ENCODE data around the gene ANKRD53.

DNA sequence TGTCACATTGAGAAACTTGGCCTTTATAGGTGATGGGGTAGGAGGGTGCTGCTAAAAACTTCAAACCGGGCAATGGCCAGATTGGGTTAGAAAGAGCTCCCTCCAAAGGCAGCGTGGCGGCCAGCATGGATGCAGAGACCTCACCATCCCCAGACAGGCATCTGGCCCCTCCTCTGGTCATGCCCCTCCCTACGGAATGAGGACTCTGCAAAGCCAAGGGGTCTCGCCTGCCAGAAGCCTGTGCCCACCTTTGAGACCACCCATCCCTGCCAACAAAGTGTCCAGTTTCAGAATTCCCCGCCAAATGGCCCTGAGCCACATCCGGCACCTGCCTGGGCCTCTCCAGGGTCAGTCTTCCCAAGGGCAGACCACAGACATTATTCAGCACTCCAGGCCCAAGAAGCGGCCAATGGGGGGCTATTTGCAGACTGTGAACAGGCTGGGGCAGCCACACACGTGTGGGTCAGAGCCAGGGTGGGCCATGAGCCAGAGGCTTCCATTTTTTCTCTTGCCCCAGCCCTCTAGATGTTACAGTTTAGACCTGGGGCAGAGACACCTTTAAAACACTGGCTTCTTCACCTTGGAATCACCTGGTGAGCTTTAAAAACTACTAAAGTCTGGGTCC lies 46.9 kb upstream of the ANKRD53 start:
- TF ChIP-seq, protein P1, sequence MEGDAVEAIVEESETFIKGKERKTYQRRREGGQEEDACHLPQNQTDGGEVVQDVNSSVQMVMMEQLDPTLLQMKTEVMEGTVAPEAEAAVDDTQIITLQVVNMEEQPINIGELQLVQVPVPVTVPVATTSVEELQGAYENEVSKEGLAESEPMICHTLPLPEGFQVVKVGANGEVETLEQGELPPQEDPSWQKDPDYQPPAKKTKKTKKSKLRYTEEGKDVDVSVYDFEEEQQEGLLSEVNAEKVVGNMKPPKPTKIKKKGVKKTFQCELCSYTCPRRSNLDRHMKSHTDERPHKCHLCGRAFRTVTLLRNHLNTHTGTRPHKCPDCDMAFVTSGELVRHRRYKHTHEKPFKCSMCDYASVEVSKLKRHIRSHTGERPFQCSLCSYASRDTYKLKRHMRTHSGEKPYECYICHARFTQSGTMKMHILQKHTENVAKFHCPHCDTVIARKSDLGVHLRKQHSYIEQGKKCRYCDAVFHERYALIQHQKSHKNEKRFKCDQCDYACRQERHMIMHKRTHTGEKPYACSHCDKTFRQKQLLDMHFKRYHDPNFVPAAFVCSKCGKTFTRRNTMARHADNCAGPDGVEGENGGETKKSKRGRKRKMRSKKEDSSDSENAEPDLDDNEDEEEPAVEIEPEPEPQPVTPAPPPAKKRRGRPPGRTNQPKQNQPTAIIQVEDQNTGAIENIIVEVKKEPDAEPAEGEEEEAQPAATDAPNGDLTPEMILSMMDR (IDR thresholded peaks at IDR 0.05): no peak
- no peak for TF ChIP-seq POLR2A (IDR thresholded peaks at IDR 0.05)
